HAP-1 (cell line): ENCODE measurements around the gene APOA5.
"Not testable (repeated sequence)": the region's sequence is repeated elsewhere in the genome, so short reads cannot be mapped to it uniquely, and the experiment has no call there.

Experiments used
- DNase-seq, 2 experiments: peaks; one replicate each; pipeline ENCODE4 v3.0.0-alpha.2; 2016 to 2020; ENCODE audit warnings: low spot score in 2 of 2
- H3K27me3 ChIP-seq: fragments of 250-450 bp; sonication (Bioruptor Pico); 2 replicates; pipeline ENCODE4 v1.5.1; 2020; ENCODE audit warnings: low read depth, mild to moderate bottlenecking, moderate library complexity
- H3K36me3 ChIP-seq: fragments of 250-450 bp; sonication (Bioruptor Pico); replicated peaks from 2 replicates; pipeline ENCODE4 v1.5.1; 2020; ENCODE audit warnings: mild to moderate bottlenecking
- H3K4me1 ChIP-seq: fragments of 250-450 bp; sonication (Bioruptor Pico); 2 replicates; pipeline ENCODE4 v1.5.1; 2020; ENCODE audit warnings: mild to moderate bottlenecking
- H3K4me3 ChIP-seq: fragments of 250-450 bp; sonication (Bioruptor Pico); 2 replicates; pipeline ENCODE4 v1.5.1; 2020; ENCODE audit warnings: mild to moderate bottlenecking, moderate library complexity
- H3K9me3 ChIP-seq: fragments of 250-450 bp; sonication (Bioruptor Pico); 2 replicates; pipeline ENCODE4 v1.5.1; 2020; ENCODE audit warnings: mild to moderate bottlenecking, moderate library complexity
- in situ Hi-C: fragments of 300-500 bp; cut with MboI; formaldehyde crosslinking; loops from 3 replicates; pipeline ENCODE4 v1.14.3; 2020; ENCODE audit warnings: low sequenced_read_pairs, inconsistent platforms, mixed read lengths

Gene APOA5, protein sequence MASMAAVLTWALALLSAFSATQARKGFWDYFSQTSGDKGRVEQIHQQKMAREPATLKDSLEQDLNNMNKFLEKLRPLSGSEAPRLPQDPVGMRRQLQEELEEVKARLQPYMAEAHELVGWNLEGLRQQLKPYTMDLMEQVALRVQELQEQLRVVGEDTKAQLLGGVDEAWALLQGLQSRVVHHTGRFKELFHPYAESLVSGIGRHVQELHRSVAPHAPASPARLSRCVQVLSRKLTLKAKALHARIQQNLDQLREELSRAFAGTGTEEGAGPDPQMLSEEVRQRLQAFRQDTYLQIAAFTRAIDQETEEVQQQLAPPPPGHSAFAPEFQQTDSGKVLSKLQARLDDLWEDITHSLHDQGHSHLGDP

DNA sequence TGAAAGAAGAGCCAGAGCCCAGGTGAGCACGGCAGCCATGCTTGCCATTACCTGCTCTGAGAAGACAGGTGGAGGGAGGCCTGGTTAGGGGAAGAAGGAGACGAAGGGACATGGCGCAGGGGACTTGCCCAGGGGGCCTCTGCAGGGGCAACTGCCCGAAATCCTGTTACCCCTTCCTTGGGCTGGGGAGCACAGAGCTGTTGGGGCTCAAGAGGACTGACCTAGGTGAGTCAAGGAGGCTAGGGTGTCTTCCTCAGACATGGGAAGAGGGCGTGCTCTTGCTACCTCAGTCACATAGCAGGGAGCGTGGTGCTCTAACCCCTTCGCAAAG, at the start of gene APOA5:
Gene APOA5 (minus strand): TSS at position 67 of the 331 bp plus-strand sequence. CDS start 19 bp downstream, at position 48.
- peaks cover 8% of the 10 kb centered on the region for H3K4me1 ChIP-seq
- DNase-seq, result no peak
- in situ Hi-C loops, result loop anchor here (5.0 kb wide), 1 partner anchor 311 kb away; no protein-coding TSS in a partner anchor
- no peaks in the 10 kb centered on the region; the same call in 1 of the 2 replicates for H3K9me3 ChIP-seq
- no peak within 1 kb of the TSS for H3K4me3 ChIP-seq
- no peaks in the 10 kb centered on the region for H3K36me3 ChIP-seq
- no peaks in the 10 kb centered on the region for H3K27me3 ChIP-seq

DNA sequence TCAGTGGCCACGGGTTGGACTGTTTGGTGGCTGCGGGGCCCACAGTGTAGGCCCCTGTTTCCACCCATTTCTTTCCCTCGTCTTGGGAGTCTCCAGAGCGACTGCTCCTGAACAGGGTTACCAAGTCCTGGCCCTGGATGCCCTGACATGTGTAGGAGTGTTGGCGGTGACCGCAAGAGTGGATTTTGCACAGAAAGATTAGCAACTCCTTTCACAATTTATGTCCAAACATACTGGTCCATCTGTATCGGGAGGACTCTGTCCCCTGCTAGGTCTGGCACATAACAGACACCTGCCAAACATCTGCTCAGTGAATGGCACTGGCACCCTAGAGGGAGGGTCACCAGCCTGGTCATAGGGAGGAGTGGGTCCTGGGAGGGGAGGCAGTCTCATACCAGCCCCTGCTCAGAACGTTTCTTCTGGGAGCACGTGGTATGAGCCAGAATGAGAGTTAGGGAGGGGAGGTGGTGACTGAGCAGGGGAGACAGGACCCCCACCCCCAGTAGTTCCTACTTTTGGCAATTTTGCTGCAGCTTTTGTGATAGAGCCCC, 49.1 kb upstream of the APOA5 start:
- H3K4me1 ChIP-seq, result no peaks in the 10 kb centered on the region; the same call in 1 of the 2 replicates
- peaks cover 2% of the 10 kb centered on the region for H3K36me3 ChIP-seq
- H3K4me3 ChIP-seq, result no peak overlapping the region
- no peaks in the 10 kb centered on the region for H3K27me3 ChIP-seq
- in situ Hi-C loops, result no loop called here
- no peak for DNase-seq
- H3K9me3 ChIP-seq, result no peaks in the 10 kb centered on the region

DNA sequence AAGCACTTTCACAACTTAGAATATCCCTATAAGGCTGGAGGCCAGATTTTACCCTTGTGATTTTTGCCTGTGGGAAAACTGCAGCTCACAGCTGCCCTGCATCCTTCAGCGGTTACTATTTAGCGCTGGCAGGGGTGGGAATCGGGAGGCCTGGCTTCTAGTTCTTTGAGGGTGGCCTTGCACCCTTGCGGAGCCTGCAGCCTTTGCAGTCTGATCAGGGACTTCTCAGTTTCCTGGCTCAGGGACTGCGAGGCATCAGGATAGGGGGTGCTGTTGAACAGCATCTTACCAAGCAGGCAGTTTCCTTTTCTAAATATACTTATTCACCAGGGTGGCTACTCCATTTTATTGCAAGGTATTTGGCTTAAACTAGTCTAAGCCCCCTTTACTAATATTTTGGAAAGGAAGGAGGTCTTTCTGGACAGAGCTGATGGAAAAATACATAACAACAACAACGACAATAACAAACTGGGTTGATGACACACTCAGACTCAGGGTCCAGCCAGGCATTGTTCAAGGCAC, 48.6 kb upstream of the APOA5 start:
- H3K36me3 ChIP-seq, result no peaks in the 10 kb centered on the region; the same call in none of the 2 replicates
- no peaks in the 10 kb centered on the region for H3K27me3 ChIP-seq
- in situ Hi-C loops, result no loop called here
- no peak overlapping the region for H3K4me3 ChIP-seq
- H3K9me3 ChIP-seq, result no peaks in the 10 kb centered on the region
- no peak for DNase-seq
- peaks cover 5% of the 10 kb centered on the region for H3K4me1 ChIP-seq

DNA sequence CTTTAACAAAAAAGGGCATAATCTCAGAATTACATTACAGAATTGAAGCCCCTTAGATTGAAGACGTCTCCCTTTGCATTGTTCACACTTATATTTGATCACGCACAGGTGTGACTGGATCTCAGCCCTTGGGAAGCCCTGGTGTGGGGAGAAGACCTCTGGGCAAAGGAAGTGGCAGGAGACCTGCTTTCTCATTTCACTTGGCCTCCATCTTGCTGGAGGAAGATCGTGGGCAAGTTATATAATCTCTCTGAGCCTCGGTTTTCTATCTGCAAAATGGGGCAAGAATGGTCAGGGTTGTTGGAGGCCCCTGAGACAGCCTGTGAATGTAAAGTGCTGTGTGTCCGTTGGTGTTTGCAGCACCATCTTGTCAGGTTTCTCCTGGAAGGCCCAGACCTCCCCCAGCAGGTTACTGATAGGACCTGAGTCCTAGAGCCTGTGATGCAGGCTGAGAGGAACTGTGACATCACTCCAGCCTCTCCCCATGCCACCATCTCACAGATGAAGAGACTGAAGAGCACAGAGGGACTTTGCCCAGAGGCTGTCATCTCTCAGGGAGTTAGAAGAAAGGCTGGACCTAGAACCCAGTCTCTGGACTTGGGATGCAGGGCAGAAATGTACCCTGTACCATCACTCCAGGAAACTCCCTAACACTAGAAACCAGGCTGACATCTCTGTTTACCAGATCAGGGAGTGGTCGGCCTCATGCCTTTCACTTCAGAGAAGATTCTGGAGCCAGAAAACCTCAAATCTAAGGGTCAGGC, 46.8 kb upstream of the APOA5 start:
- no peak for DNase-seq
- in situ Hi-C loops, result no loop called here
- Histone ChIP-seq H3K4me3 (no peak overlapping the region), H3K9me3 (no peaks in the 10 kb centered on the region), H3K27me3 (no peaks in the 10 kb centered on the region), H3K4me1 (peaks cover 7% of the 10 kb centered on the region), H3K36me3 (no peaks in the 10 kb centered on the region; the same call in 1 of the 2 replicates)

DNA sequence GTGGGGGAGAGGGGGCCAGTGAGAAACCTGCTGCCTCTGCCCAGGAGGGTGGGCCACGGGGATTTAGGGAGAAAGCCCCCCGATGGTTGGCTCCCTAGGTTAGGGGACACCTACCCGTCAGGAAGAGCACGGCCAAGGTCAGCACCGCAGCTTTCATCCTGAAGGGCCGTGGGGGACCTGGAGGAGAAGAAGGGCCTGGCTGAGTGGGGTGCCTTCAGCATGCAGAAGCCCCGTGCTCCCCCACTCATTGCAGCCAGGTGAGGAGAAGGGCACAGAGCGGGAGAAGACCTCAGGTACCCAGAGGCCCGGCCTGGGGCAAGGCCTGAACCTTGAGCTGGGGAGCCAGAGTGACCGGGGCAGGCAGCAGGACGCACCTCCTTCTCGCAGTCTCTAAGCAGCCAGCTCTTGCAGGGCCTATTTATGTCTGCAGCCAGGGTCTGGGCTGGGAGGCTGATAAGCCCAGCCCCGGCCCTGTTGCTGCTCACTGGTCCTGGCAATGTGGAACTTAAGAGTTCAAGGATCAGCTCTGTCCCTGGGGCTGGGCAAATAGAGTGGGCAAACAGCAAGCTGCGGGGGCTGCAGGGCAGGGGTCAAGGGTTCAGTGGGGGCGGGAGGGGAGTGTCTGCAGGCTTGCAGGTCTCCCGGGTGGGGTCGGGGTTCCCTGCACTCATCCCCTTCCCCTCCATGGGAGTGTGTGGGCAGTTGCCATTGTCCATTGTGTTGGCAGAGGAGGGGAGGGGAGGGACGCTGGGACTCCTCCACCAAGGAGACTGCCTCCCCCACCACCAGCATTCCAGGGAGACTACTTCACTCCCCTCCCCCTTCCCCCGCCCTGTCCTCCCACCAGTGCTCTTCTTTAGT, 45.8 kb upstream of the APOA5 start, which contains the start of gene APOA1:
Gene APOA1 (minus strand): TSS at position 392 of the 861 bp plus-strand sequence. CDS start 235 bp downstream, at position 157.
- no peaks in the 10 kb centered on the region for H3K9me3 ChIP-seq
- no peaks in the 10 kb centered on the region for H3K27me3 ChIP-seq
- DNase-seq, result no peak
- H3K36me3 ChIP-seq, result no peaks in the 10 kb centered on the region
- H3K4me1 ChIP-seq, result peaks cover 7% of the 10 kb centered on the region
- H3K4me3 ChIP-seq, result no peak within 1 kb of the TSS
- in situ Hi-C loops, result no loop called here

DNA sequence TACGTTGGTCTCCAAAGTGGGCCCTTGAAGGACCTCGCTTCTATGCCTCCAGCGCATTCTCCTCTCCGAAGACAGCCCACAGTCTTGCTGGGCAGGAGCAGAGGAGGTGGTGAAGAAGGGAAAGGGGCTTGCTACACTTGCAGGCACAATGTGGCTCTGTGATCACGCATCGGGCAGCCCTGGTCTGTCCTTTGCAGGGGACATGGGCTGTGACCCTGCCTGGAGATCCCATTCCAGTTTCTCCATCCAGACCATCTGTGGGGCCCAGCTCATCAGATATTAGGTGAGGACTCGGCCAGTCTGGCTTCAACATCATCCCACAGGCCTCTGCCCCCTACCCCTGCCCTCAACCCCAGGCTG, 44.9 kb upstream of the APOA5 start:
- H3K9me3 ChIP-seq, result no peaks in the 10 kb centered on the region
- H3K4me3 ChIP-seq, result no peak overlapping the region
- no peak for DNase-seq
- no peaks in the 10 kb centered on the region for H3K27me3 ChIP-seq
- in situ Hi-C loops, result no loop called here
- peaks cover 7% of the 10 kb centered on the region for H3K4me1 ChIP-seq
- H3K36me3 ChIP-seq, result no peaks in the 10 kb centered on the region

DNA sequence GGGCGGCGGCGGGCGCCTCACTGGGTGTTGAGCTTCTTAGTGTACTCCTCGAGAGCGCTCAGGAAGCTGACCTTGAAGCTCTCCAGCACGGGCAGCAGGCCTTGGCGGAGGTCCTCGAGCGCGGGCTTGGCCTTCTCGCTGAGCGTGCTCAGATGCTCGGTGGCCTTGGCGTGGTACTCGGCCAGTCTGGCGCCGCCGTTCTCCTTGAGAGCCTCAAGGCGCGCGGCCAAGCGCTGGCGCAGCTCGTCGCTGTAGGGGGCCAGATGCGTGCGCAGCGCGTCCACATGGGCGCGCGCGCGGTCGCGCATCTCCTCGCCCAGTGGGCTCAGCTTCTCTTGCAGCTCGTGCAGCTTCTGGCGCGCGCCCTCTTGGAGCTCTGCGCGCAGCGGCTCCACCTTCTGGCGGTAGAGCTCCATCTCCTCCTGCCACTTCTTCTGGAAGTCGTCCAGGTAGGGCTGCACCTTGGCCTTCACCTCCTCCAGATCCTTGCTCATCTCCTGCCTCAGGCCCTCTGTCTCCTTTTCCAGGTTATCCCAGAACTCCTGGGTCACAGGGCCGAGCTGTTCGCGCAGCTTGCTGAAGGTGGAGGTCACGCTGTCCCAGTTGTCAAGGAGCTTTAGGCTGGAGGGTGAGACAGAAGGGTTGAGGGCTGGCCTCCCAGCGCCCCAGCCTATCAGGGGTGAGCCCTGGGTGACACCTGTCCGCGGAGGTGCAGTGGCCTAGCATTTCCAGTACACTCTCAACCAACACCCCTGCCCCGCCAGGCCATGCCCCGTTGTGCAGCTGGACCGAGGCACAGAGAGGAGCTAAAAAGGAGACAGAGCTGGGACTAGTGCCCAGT, 44.3 kb upstream of the APOA5 start:
- Histone ChIP-seq H3K9me3 (no peaks in the 10 kb centered on the region), H3K4me3 (peak overlapping the region; percentile 27), H3K4me1 (peaks cover 7% of the 10 kb centered on the region), H3K27me3 (no peaks in the 10 kb centered on the region), H3K36me3 (no peaks in the 10 kb centered on the region)
- in situ Hi-C loops, result no loop called here
- DNase-seq, result peak; percentile 85 to 91

DNA sequence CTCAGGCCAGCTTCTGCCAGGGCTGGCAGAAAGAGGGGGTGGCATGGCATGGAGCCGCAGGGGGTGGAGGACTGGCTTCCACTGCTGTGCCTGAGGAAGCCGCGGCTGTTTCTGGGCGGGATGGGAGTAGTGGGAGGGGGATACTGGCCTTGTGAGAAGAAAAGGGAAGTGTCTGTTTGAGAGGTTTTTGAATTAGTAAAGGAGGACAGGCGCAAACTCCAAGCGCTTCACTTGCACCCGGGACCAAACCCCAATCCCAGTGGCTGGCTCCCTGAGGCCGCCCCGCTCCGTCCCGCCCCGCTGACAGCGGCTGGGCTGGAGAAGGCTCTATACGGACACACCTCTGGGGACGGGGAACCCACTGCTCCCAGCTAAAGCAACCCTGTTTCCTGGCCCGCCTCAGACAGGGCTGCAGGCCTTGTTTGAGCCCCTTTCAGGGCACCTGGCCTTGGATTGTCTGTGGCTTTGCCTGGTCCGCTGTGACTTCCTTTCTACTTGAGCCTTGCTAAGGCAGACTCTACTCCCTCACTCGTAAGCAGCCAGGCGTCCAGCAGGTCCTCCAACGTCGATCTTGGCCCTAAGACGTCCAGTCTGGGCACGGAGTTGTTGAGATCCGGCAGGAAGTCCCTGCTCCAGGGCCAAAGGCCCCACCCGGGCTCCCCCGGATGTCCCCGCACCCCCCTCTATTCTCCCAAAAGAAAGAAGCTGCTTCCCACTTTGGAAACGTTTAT, 43.5 kb upstream of the APOA5 start:
- Histone ChIP-seq H3K4me3 (peak overlapping the region; percentile 27), H3K27me3 (no peaks in the 10 kb centered on the region), H3K9me3 (no peaks in the 10 kb centered on the region), H3K36me3 (no peaks in the 10 kb centered on the region), H3K4me1 (peaks cover 7% of the 10 kb centered on the region)
- no peak for DNase-seq
- in situ Hi-C loops, result no loop called here

DNA sequence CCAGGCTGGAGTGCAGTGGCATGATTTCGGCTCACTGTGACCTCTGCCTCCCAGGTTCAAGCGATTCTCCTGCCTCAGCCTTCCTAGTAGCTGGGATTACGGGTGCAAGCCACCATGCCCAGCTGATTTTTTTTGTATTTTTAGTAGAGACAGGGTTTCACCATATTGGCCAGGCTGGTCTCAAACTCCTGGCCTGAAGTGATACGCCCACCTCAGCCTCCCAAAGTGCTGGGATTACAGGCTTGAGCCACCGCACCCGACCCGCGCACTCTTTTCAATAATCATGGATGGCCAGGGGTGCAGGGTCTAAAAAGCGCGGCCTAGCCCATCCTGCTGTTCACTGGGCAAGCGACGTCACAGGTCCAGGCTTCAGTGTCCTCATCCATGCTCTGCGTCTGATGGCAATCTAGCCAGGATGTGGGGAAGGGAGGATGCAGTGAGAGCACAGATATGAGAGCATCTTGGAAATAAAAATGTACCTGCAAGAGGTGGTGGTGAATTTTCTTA, 42.9 kb upstream of the APOA5 start:
- in situ Hi-C loops, H3K4me1 ChIP-seq, H3K9me3 ChIP-seq, H3K4me3 ChIP-seq, H3K36me3 ChIP-seq, DNase-seq, H3K27me3 ChIP-seq: not testable (repeated sequence)

DNA sequence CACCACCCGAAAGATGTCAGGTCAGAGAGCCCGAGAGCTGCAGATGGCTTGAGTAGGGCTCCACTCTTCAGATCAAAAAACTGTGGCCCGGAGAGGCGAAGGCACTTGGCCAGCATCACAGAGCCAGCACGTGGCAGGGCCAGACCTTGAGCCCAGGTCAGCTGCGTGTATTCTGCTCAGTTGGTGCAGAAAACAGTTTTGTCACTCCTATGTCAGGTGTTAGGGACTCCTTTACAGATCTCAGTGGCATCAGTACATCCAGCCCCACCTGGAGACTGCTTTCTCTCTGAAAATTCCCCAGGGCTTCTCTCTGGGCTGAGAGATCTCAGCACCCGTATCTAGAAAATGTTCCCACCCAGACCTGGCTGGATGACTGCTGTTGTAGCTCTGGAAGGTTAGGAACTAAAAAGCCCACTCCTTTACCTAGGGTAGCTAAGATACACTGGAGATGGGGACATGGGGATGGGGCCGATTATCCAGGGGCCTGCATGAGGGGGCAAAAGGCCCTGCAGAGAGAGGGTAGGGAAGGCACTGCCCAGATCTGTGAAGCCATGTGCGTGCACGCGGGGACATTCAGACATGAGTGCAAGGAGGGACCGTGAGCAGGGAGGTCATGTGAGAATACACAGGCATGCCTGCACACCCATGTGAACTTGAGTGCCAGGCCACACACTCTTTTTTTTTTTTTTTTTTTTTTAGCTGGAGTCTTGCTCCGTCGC, 42.3 kb upstream of the APOA5 start:
- Histone ChIP-seq H3K4me3 (no peak overlapping the region), H3K36me3 (no peaks in the 10 kb centered on the region), H3K9me3 (no peaks in the 10 kb centered on the region), H3K4me1 (peaks cover 7% of the 10 kb centered on the region), H3K27me3 (no peaks in the 10 kb centered on the region)
- no peak for DNase-seq
- in situ Hi-C loops, result no loop called here

DNA sequence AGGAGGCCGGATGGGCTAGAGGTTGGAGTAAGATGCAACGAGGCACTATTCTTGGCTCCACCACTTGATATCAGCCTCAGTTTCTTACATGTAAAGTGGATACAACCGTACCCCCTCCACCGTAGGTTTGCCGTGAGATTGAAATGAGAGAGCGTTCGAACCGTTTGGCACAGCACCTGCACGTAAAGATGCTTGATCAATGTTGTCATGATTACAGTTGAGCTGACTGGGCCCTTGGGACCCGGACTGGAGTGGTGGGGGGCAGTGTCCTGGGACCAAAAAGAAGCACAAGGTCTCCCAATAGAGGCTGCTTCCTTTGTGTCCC, 41.8 kb upstream of the APOA5 start:
- in situ Hi-C loops, result no loop called here
- DNase-seq, result no peak
- Histone ChIP-seq H3K4me1 (peaks cover 7% of the 10 kb centered on the region), H3K9me3 (no peaks in the 10 kb centered on the region), H3K4me3 (no peak overlapping the region), H3K27me3 (no peaks in the 10 kb centered on the region), H3K36me3 (no peaks in the 10 kb centered on the region)
